Measurements from ENCODE around the gene ZC3H12A.

GRCh38 chr1:37472281-37472680, 2.1 kb upstream of the ZC3H12A start:
- TF ChIP-seq CTCF (IDR thresholded peaks at IDR 0.05) (no peak), POLR2A (IDR thresholded peaks at IDR 0.05) (no peak)
